Neuronal stem cell (in vitro differentiated cells): ENCODE data around the gene COL16A1.
A peak's percentile ranks its signal among the peaks of the same experiment; 100 is the strongest.

ENCODE experiments used
- DNase-seq: peaks from one replicate; pipeline ENCODE4 v3.0.0-alpha.2; 2013; ENCODE audit warnings: low spot score
- H2AFZ ChIP-seq: one replicate; pipeline ENCODE4 v1.6.1; 2013; ENCODE audit warnings: mild to moderate bottlenecking, low read length, inconsistent platforms
- H2AK5ac ChIP-seq: 2 replicates; pipeline ENCODE4 v1.6.1; 2013; ENCODE audit warnings: low read depth, mild to moderate bottlenecking, inconsistent platforms, low read length, moderate library complexity, mixed read lengths
- H2BK120ac ChIP-seq: 2 replicates; pipeline ENCODE4 v1.6.1; 2013; ENCODE audit warnings: low read depth, mild to moderate bottlenecking, inconsistent platforms, low read length, moderate library complexity, mixed read lengths
- H2BK12ac ChIP-seq: one replicate; pipeline ENCODE4 v1.6.1; 2013; ENCODE audit warnings: low read length, inconsistent platforms
- H2BK15ac ChIP-seq: 2 replicates; pipeline ENCODE4 v1.6.1; 2013; ENCODE audit warnings: mild to moderate bottlenecking, low read length, inconsistent platforms, mixed read lengths
- H2BK5ac ChIP-seq: one replicate; pipeline ENCODE4 v1.6.1; 2013; ENCODE audit warnings: inconsistent platforms, mild to moderate bottlenecking, low read length, moderate library complexity
- H3K14ac ChIP-seq: one replicate; pipeline ENCODE4 v1.6.1; 2013; ENCODE audit warnings: low read length, inconsistent platforms
- H3K18ac ChIP-seq: 2 replicates; pipeline ENCODE4 v1.6.1; 2013; ENCODE audit warnings: low read length, inconsistent platforms
- H3K23ac ChIP-seq: 2 replicates; pipeline ENCODE4 v1.6.1; 2013; ENCODE audit warnings: low read depth, mild to moderate bottlenecking, mixed read lengths, low read length, inconsistent platforms; ENCODE audit not compliant: poor library complexity
- H3K27ac ChIP-seq: replicated peaks from 3 replicates; pipeline ENCODE4 v1.5.1; 2013; ENCODE audit warnings: low read length, inconsistent platforms
- H3K27me3 ChIP-seq, 3 experiments: 2 replicates each; pipeline ENCODE4 v1.6.1; 2013; ENCODE audit warnings: low read length in 3 of 3, mild to moderate bottlenecking in 2 of 3, inconsistent platforms in 1 of 3, low read depth in 1 of 3, mixed read lengths in 1 of 3, moderate library complexity in 1 of 3; ENCODE audit not compliant: control insufficient read depth in 3 of 3, insufficient read depth in 3 of 3
- H3K36me3 ChIP-seq, 2 donors: replicated peaks in 1 of 2; 2 replicates each; pipeline ENCODE4 v1.6.1; 2013; ENCODE audit warnings: low read length in 2 of 2; ENCODE audit not compliant: control insufficient read depth in 2 of 2, insufficient read depth in 2 of 2
- H3K4ac ChIP-seq: 2 replicates; pipeline ENCODE4 v1.6.1; 2013; ENCODE audit warnings: inconsistent platforms, mild to moderate bottlenecking, low read length, moderate library complexity
- H3K4me1 ChIP-seq, 2 donors: 1 replicate in 1 of 2; 2 replicates in 1 of 2; pipeline ENCODE4 v1.6.1; 2013; ENCODE audit warnings: low read length in 2 of 2, low read depth in 1 of 2; ENCODE audit not compliant: control insufficient read depth in 2 of 2, insufficient read depth in 1 of 2
- H3K4me2 ChIP-seq: one replicate; pipeline ENCODE4 v1.6.1; 2013; ENCODE audit warnings: mild to moderate bottlenecking, low read length, inconsistent platforms; ENCODE audit not compliant: insufficient read depth, poor library complexity, severe bottlenecking
- H3K4me3 ChIP-seq, 2 donors: 2 replicates each; pipeline ENCODE4 v1.5.1; 2013; ENCODE audit warnings: low read length in 2 of 2, mild to moderate bottlenecking in 2 of 2, inconsistent platforms in 1 of 2, moderate library complexity in 1 of 2
- H3K79me1 ChIP-seq: one replicate; pipeline ENCODE4 v1.6.1; 2013; ENCODE audit warnings: low read depth, mild to moderate bottlenecking, inconsistent platforms, low read length, moderate library complexity
- H3K9ac ChIP-seq: one replicate; pipeline ENCODE4 v1.6.1; 2013; ENCODE audit warnings: mild to moderate bottlenecking, low read depth, low read length, inconsistent platforms; ENCODE audit not compliant: poor library complexity
- H3K9me3 ChIP-seq, 2 donors: replicated peaks in 1 of 2; 2 replicates each; pipeline versions ENCODE3 to v1.6.1; 2013; ENCODE audit warnings: low read length in 2 of 2, mild to moderate bottlenecking in 2 of 2, inconsistent platforms in 1 of 2, low read depth in 1 of 2, mixed read lengths in 1 of 2, moderate library complexity in 1 of 2; ENCODE audit not compliant: control insufficient read depth in 2 of 2, insufficient read depth in 1 of 2
- H4K8ac ChIP-seq: one replicate; pipeline ENCODE4 v1.6.1; 2013; ENCODE audit warnings: low read depth, mild to moderate bottlenecking, inconsistent platforms, low read length, moderate library complexity
- H4K91ac ChIP-seq: one replicate; pipeline ENCODE4 v1.6.1; 2013; ENCODE audit warnings: low read length, low read depth, mild to moderate bottlenecking, inconsistent platforms; ENCODE audit not compliant: poor library complexity
- WGBS, 2 donors: extraction: QIAGEN DNeasy Blood & Tissue Kit; methylation state at CpG; one replicate each; pipeline ENCODE4 v1.1.7; 2013; ENCODE audit warnings: missing lambda C conversion rate in 2 of 2, mixed read lengths in 1 of 2; ENCODE audit not compliant: insufficient read length in 2 of 2, insufficient replicate concordance in 1 of 2; ENCODE audit errors: extremely low coverage in 2 of 2; 5-methylcytosine and 5-hydroxymethylcytosine counted together

Gene COL16A1

DNA sequence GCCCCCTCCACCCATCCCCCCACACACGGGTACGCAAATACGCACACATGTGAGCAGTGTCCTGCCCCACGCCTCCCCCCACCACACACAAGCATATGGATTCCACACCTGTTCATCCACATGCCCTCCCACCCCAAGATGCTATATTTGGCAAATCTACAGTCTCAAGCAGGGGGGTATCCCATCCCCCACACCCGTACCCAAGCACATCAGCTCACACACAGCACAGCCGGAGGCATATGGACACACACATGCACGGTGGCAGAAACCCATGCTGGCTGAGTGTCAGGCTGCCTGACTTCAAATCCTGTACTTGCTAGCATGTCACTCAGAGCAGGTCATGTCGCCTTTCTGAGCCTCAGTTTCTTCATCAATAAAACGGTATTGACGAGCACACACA lies 10.6 kb downstream of the COL16A1 start:
- Histone ChIP-seq H3K18ac (no peak overlapping the region), H4K91ac (peak overlapping the region; percentile 77), H3K4me3 (no peak overlapping the region), H2AK5ac (peak overlapping the region; percentile 57), H3K9me3 (no peaks in the 10 kb centered on the region), H3K4me1 (peaks cover 4 to 22% of the 10 kb centered on the region in 2 donors), H3K23ac (no peak overlapping the region), H3K14ac (no peak overlapping the region), H3K27me3 (peaks cover 0 to 10% (median 0%) of the 10 kb centered on the region in 3 experiments), H3K4me2 (no peak overlapping the region), H4K8ac (no peak overlapping the region), H2BK12ac (no peak overlapping the region), H2BK120ac (no peak overlapping the region), H3K4ac (no peak overlapping the region), H2BK15ac (no peak overlapping the region), H3K36me3 (no peaks in the 10 kb centered on the region), H2AFZ (no peak overlapping the region), H3K79me1 (no peaks in the 10 kb centered on the region), H3K9ac (peak overlapping the region; percentile 31), H3K27ac (no peak overlapping the region), H2BK5ac (no peak overlapping the region)
- no CpG with 5 or more reads among the region's 10 CpGs for WGBS, 2 donors
- no peak for DNase-seq

DNA sequence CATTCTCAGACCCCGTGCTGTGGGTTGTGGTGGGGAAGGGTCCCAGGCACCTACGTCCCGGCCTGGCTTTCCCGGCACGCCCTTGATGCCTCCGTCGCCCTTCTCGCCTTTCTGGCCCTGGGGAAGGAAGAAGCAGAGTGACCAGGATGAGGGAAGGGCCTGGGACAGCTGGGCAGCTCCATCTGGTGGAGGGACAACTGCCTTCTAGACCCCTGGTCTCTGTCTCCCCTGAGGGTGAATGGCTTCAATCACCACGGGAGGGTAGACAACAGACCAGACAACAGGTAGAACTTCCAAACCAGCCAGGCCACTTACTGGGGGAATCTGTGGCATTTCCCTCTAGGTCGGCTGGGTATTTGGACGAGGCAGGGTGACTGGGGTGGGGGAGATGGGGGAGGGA lies 11.9 kb downstream of the COL16A1 start:
- H3K27me3 ChIP-seq: peaks cover 0 to 9% (median 0%) of the 10 kb centered on the region in 3 experiments
- no peaks in the 10 kb centered on the region for H3K9me3 ChIP-seq
- H4K8ac ChIP-seq: no peak overlapping the region
- peak overlapping the region; percentile 59 for H2BK15ac ChIP-seq
- no peaks in the 10 kb centered on the region for H3K36me3 ChIP-seq
- peaks cover 4 to 13% of the 10 kb centered on the region in 2 donors for H3K4me1 ChIP-seq
- peak overlapping the region; percentile 13 for H3K9ac ChIP-seq
- H2AK5ac ChIP-seq: peak overlapping the region; percentile 42
- H3K27ac ChIP-seq: no peak overlapping the region
- H3K4me3 ChIP-seq: no peak overlapping the region
- H2BK120ac ChIP-seq: no peak overlapping the region
- DNase-seq: no peak
- H3K79me1 ChIP-seq: no peaks in the 10 kb centered on the region
- H3K14ac ChIP-seq: no peak overlapping the region
- H3K4ac ChIP-seq: no peak overlapping the region
- H2AFZ ChIP-seq: no peak overlapping the region
- WGBS, 2 donors: no CpG with 5 or more reads among the region's 11 CpGs
- no peak overlapping the region for H3K18ac ChIP-seq
- no peak overlapping the region for H2BK5ac ChIP-seq
- no peak overlapping the region for H3K4me2 ChIP-seq
- peak overlapping the region; percentile 15 for H4K91ac ChIP-seq
- no peak overlapping the region for H2BK12ac ChIP-seq
- no peak overlapping the region for H3K23ac ChIP-seq

DNA sequence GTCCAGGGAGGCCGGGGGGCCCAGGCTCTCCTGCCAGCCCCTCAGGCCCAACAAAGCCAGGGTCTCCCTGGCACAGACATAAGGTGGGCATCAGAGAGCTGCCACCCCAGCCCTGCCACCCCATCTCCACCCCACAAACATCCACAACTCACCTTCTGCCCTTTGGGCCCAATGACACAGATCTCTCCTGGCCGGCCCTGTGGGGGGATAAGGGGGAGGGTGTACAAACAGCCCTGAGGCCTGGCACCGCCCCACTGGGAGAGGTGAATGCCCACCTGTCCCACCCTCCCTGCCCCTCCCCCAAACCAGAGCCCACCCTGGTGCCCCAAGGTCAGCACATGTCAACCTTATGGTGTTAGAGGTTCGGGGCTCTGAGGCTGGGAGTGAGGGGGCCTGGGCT lies 12.4 kb downstream of the COL16A1 start:
- Histone ChIP-seq H2BK15ac (peak overlapping the region; percentile 59), H3K27ac (no peak overlapping the region), H3K9ac (no peak overlapping the region), H3K4ac (no peak overlapping the region), H4K8ac (no peak overlapping the region), H4K91ac (no peak overlapping the region), H3K4me2 (no peak overlapping the region), H3K4me1 (peaks cover 4 to 9% of the 10 kb centered on the region in 2 donors), H3K23ac (no peak overlapping the region), H3K27me3 (peaks cover 0 to 11% (median 0%) of the 10 kb centered on the region in 3 experiments), H2BK120ac (no peak overlapping the region), H3K79me1 (no peaks in the 10 kb centered on the region), H2BK12ac (no peak overlapping the region), H3K36me3 (no peaks in the 10 kb centered on the region), H3K14ac (no peak overlapping the region), H3K18ac (no peak overlapping the region), H2BK5ac (no peak overlapping the region), H3K9me3 (no peaks in the 10 kb centered on the region), H3K4me3 (no peak overlapping the region), H2AK5ac (peak overlapping the region; percentile 42), H2AFZ (no peak overlapping the region)
- no peak for DNase-seq
- WGBS, 2 donors: no CpG with 5 or more reads among the region's 4 CpGs

DNA sequence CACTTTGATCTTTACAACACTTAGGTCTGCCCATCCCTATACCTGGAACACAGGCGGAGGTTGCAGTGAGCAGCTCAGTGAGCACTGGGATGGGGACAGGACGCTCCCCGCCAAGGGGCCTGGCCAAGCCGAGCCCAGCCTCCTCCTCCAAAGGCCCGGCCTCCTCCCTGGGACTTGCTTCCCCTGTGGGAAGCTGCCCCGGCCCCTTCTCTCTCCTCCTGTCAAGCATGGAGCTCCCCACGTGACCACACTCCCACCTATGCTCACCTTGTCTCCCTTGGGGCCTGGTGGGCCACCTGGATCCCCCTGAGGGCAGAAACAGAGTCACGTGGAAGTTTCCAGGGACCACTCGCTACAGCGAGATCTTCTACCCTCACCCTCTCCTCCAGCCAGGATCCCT lies 12.9 kb downstream of the COL16A1 start:
- Histone ChIP-seq H2AFZ (no peak overlapping the region), H4K91ac (no peak overlapping the region), H3K27ac (no peak overlapping the region), H4K8ac (no peak overlapping the region), H3K4me1 (peaks cover 4 to 9% of the 10 kb centered on the region in 2 donors), H2BK5ac (peak overlapping the region; percentile 26), H2BK120ac (no peak overlapping the region), H3K9me3 (no peaks in the 10 kb centered on the region), H3K9ac (peak overlapping the region; percentile 10), H2BK12ac (no peak overlapping the region), H2AK5ac (peak overlapping the region; percentile 15), H3K4me3 (no peak overlapping the region), H3K14ac (no peak overlapping the region), H3K79me1 (no peaks in the 10 kb centered on the region), H3K27me3 (peaks cover 0 to 16% (median 0%) of the 10 kb centered on the region in 3 experiments), H3K36me3 (no peaks in the 10 kb centered on the region), H3K4me2 (no peak overlapping the region), H3K4ac (no peak overlapping the region), H3K23ac (no peak overlapping the region), H2BK15ac (no peak overlapping the region), H3K18ac (peak overlapping the region; percentile 54)
- no CpG with 5 or more reads among the region's 10 CpGs for WGBS, 2 donors
- no peak for DNase-seq
